ENCODE measurements around the gene ARL8A.

GRCh38 chr1:202106340-202107254 is 37.9 kb downstream of the ARL8A start:
- no peak for TF ChIP-seq EZH2 (IDR thresholded peaks at IDR 0.05; ENCODE audit: insufficient read depth, poor library complexity, severe bottlenecking)
- no peak for TF ChIP-seq EZH2phosphoT487 (IDR thresholded peaks at IDR 0.05; ENCODE audit: insufficient read depth, low read depth)
